Epithelial cell of esophagus (primary cell): ENCODE measurements around the gene GABBR1.

Source experiments
- DNase-seq: peaks from one replicate; pipeline ENCODE4 v3.0.0; 2010; ENCODE audit warnings: low read depth
- H3K4me3 ChIP-seq: 2 replicates; pipeline ENCODE4 v1.5.1; 2011; ENCODE audit warnings: mild to moderate bottlenecking, low read length, control low read depth
- TF ChIP-seq, protein P1 (sequence below): IDR thresholded peaks from 2 replicates; pipeline ENCODE4 v1.5.1; 2011; ENCODE audit warnings: low read depth, mild to moderate bottlenecking, low read length, control low read depth, inconsistent platforms; ENCODE audit not compliant: insufficient read depth; ENCODE audit errors: missing control alignments

The GABBR1 gene

DNA sequence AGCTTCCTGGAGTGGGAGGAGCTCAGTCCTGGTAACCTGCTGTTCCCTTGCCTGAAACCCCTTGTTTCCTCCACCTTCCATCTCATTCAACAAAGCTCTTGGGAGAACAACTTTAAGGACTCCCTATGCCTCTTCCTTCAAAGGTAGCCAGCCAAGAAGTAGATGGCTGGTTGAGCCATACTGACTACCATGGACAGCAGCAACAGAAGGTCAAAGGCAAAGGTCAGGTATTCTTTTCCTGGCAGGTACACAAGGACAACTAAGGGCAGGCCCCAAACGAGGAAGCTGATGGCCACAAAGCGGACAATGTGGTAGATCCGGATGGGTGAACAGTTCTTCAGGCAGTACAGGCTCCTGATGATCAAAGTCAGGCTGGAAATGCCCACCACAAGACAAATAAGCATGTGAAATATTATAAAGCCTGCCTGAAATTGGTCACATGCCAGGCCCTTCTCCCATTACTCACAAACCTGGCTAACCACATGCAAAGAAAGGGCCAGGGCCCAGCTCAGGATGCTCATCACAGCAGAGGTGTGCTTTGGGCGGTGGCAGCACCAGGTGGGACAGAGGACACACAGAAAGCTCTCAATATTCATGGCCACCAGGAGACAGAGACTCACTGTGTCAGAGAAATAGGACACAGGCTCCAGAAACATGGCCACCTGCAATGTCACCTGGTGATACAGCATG lies 95.1 kb downstream of the GABBR1 start:
- TF ChIP-seq, protein P1, sequence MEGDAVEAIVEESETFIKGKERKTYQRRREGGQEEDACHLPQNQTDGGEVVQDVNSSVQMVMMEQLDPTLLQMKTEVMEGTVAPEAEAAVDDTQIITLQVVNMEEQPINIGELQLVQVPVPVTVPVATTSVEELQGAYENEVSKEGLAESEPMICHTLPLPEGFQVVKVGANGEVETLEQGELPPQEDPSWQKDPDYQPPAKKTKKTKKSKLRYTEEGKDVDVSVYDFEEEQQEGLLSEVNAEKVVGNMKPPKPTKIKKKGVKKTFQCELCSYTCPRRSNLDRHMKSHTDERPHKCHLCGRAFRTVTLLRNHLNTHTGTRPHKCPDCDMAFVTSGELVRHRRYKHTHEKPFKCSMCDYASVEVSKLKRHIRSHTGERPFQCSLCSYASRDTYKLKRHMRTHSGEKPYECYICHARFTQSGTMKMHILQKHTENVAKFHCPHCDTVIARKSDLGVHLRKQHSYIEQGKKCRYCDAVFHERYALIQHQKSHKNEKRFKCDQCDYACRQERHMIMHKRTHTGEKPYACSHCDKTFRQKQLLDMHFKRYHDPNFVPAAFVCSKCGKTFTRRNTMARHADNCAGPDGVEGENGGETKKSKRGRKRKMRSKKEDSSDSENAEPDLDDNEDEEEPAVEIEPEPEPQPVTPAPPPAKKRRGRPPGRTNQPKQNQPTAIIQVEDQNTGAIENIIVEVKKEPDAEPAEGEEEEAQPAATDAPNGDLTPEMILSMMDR, result no peak
- no peak overlapping the region for H3K4me3 ChIP-seq
- DNase-seq, result no peak

DNA sequence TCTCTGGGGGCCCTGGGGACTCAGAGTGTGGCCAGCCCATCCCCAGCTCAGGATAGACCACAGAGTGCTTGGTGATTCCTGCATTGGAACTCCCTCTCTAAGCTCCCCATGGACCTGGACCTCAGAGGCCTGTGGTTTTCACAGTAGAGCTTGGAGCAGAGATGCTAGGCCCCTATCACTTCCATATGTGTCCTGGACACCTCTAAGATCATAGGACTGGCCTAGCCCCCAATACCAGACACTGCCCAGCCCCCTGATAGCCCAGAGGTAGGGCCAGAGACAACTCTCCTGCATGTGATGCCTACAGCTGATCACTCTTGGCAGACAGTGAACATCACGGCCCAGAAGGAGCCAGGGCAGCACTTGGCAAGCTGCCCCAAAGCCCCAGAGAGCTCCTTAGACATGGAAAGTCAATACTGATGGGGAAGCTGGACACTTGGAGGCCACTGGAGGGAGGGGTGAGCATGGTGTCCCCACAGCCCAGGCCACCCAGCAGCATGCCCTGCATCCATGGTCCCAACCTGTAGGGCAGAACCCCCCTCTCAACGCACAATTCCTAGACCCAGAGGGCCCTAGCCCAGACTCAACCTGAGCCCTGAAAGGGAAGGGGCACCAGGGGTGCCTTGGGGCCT lies 100.5 kb downstream of the GABBR1 start:
- no peak overlapping the region for H3K4me3 ChIP-seq
- no peak for DNase-seq
- TF ChIP-seq, protein P1, result no peak

DNA sequence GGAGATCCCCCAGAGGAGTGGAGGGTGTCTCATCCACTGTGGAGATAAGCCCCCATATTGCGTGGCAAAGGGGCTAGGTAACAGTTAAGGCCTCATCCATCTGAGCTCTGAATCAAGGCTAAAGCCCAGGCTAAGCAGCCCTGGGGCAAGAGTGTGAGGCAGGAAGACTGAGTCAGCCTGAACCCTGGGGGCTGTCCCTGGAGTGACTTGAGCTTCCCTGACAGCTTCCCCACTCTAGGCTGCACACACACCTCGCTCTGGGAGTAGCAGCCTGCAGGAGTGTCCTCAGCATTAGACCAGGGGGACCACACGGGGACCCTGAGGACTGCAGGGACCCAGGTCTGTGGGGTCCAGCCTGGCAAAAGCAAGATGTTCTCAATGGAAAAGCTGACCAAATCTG lies 101.3 kb downstream of the GABBR1 start:
- peak; percentile 34 for DNase-seq
- TF ChIP-seq, protein P1, result no peak
- no peak overlapping the region for H3K4me3 ChIP-seq

DNA sequence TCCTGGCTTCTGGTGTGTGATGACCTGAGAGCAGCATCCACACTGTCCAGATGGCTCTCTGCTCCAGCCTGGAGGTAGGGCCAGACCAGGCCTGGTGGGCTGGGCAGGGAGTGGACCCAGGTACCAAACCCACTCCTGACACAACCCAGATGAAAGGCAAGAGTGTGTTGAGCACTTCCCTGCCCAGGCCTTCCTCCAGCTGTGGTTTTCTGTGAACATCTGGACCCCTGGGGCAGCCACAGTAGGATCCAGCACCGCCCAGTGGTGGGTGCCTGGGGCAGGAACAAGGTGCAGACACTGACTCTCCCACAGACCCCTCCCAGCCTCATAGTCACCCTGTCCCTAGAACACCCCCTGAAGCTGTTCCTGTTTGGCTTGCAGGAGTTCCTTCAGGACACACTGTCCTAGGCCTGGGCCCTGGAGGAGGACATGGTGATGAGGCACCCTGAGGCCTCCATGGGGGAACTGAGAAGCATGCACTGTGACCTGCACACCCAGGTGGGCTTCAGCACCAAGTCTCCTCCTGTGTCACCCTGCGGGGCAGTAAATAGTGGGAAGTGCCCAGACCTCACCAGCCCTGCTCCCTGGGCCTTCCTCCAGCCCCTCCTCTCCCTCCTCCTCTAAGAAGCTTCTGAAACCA lies 102.2 kb downstream of the GABBR1 start:
- TF ChIP-seq, protein P1, result no peak
- no peak for DNase-seq
- H3K4me3 ChIP-seq, result no peak overlapping the region

DNA sequence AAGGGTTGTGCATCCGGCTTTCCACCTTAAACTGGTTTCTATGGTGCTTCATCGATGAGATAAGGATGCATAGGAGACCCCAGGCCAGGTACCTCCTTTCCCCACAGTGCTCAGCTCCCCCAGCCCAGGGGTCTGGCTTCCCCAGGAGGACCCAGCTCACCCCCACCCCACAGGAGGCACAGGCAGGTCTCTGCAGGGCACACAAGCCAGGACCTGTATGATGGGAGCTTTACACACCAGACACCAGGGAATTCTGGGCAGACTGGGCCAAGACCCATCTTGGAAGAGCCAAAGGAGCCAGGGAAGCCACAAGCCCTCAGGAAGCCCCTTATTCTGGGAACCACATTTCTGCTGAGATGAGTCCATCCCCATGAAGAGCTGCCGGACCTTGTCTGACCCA lies 103.0 kb downstream of the GABBR1 start:
- no peak overlapping the region for H3K4me3 ChIP-seq
- DNase-seq, result no peak
- TF ChIP-seq, protein P1, result no peak

DNA sequence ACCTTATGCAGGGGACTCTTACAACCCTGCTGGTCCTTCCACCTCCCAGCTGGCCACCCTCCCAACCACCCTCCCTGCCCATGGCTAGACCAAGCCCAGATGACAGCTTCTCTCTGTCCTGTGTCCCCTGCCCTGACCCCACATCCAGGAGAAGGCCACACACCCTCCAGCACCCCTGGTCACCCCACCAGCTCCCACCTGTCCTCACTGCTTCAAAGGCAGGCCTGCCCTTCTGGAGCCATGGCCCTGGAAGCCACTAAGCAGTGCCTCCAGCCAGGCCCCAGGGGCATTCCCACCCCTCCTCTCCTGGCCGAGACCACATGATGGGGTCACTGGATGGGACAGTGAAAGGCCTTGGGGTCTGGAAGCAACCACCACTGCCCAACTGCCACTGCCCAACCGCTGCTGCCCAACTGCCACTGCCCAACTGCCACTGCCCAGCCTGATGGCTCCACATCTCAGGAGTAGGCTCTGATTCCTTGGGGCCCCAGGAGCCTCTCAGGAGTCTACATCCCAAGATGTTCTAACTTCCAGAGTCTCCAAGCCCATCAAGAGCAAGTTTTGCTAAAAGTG lies 103.9 kb downstream of the GABBR1 start:
- TF ChIP-seq, protein P1, result no peak
- DNase-seq, result no peak
- H3K4me3 ChIP-seq, result no peak overlapping the region
